ENCODE data around the gene ABTB2.

DNA sequence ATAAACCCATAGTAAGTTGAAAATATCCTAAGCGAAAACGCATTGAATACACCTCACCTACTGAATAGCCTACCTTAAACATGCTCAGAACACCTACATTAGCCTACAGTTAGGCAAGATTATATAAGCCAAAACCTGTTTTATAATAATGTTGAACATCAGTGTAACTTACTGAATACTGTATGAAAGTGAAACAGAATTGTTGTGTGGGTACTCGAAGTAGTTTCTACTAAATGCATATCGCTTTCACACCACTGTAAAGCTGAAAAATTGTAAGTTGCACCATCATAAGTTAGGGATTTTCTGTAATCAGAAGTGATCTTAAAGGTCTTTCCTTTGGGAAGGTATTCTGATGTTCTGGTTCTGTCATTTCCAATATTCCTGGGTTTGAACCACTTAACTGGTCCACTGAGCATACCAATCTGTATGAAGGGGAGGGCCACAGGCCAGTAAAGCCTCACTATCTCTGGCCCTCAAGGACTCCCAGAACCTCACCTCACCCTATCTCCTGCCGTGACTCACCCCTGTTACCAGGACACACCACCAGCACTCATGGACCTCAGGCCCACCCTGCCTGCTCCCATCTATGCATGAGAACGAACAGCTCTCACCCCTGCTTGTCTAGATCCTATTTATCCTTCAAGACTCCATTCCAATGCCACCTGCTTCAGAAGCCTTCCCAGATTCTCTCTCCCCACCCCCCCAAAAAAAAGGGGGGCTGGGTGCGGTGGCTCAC, 182.4 kb downstream of the ABTB2 start:
- TF ChIP-seq, protein P1, sequence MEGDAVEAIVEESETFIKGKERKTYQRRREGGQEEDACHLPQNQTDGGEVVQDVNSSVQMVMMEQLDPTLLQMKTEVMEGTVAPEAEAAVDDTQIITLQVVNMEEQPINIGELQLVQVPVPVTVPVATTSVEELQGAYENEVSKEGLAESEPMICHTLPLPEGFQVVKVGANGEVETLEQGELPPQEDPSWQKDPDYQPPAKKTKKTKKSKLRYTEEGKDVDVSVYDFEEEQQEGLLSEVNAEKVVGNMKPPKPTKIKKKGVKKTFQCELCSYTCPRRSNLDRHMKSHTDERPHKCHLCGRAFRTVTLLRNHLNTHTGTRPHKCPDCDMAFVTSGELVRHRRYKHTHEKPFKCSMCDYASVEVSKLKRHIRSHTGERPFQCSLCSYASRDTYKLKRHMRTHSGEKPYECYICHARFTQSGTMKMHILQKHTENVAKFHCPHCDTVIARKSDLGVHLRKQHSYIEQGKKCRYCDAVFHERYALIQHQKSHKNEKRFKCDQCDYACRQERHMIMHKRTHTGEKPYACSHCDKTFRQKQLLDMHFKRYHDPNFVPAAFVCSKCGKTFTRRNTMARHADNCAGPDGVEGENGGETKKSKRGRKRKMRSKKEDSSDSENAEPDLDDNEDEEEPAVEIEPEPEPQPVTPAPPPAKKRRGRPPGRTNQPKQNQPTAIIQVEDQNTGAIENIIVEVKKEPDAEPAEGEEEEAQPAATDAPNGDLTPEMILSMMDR (conservative IDR thresholded peaks at IDR 0.05) = no peak
- TF ChIP-seq ZFX (IDR thresholded peaks at IDR 0.05) = no peak
